HCT116 (cell line): ENCODE data around the gene TAF6.
"Not testable (repeated sequence)": the region's sequence is repeated elsewhere in the genome, so short reads cannot be mapped to it uniquely, and the experiment has no call there.

ENCODE experiments used
- CTCF ChIP-seq, 3 experiments: fragments of 200-600 bp in 1 of 3; sonication (generic) in 1 of 3; IDR thresholded peaks in 2 of 3; conservative IDR thresholded peaks in 1 of 3; 2 replicates each; pipeline ENCODE4 v1.5.1; 2012 to 2017; ENCODE audit warnings: low read depth in 2 of 3, low read length in 2 of 3, antibody characterized with exemption in 1 of 3, borderline replicate concordance in 1 of 3, control low read depth in 1 of 3, mild to moderate bottlenecking in 1 of 3, mixed read lengths in 1 of 3, mixed run types in 1 of 3, moderate library complexity in 1 of 3; ENCODE audit not compliant: insufficient read depth in 1 of 3
- EZH2 ChIP-seq: fragments of 200-600 bp; sonication (generic); IDR thresholded peaks from 2 replicates; pipeline ENCODE4 v1.6.1; 2017; ENCODE audit warnings: antibody characterized with exemption, mixed run types
- POLR2A ChIP-seq: IDR thresholded peaks from 2 replicates; pipeline ENCODE4 v1.7.0; 2011; ENCODE audit warnings: borderline replicate concordance; ENCODE audit not compliant: insufficient read depth, insufficient read length; ENCODE audit errors: extremely low read depth
- SP1 ChIP-seq: IDR thresholded peaks from 2 replicates; pipeline ENCODE4 v1.6.1; 2012; ENCODE audit warnings: low read depth

- not testable (repeated sequence) for TF ChIP-seq CTCF (IDR thresholded peaks at IDR 0.05 in 2 of 3, conservative IDR thresholded peaks at IDR 0.05 in 1 of 3; ENCODE audit: borderline replicate concordance in 1 of 3, insufficient read depth in 1 of 3, low read depth in 2 of 3, low read length in 2 of 3); EZH2; POLR2A; SP1
Observed at GRCh38 chr7:100130220-100130607, 11.1 kb upstream of the TAF6 start.
